NCI-H748 treated with DMSO at 0.1 percent for 48 hours (cell line): ENCODE results near the gene TOR1AIP2.

ENCODE experiments used
- DNase-seq: peaks from one replicate; lab custom pipeline; 2025; lab: John Stamatoyannopoulos, UW

The TOR1AIP2 gene

GRCh38 chr1:179825798-179826460, 51.7 kb downstream of the TOR1AIP2 start:
- no peak for DNase-seq

- no peak for DNase-seq
These were observed 52.4 kb downstream of the TOR1AIP2 start for GRCh38 chr1:179825206-179825605.

- no peak for DNase-seq
These were observed 53.3 kb downstream of the TOR1AIP2 start for GRCh38 chr1:179824265-179824664.

- no peak for DNase-seq
These were observed 53.9 kb downstream of the TOR1AIP2 start for GRCh38 chr1:179823693-179824092.

GRCh38 chr1:179822065-179822464, 55.5 kb downstream of the TOR1AIP2 start:
- no peak for DNase-seq

GRCh38 chr1:179821524-179821923, 56.1 kb downstream of the TOR1AIP2 start:
- DNase-seq = no peak

GRCh38 chr1:179820226-179820970, 57.2 kb downstream of the TOR1AIP2 start:
- no peak for DNase-seq

- DNase-seq = no peak
These were observed 58.8 kb downstream of the TOR1AIP2 start for GRCh38 chr1:179818743-179819173.

- no peak for DNase-seq
These were observed 59.3 kb downstream of the TOR1AIP2 start for GRCh38 chr1:179818260-179818659.

GRCh38 chr1:179817789-179818188, 59.8 kb downstream of the TOR1AIP2 start:
- no peak for DNase-seq

GRCh38 chr1:179817056-179817455, 60.5 kb downstream of the TOR1AIP2 start:
- DNase-seq = no peak

- DNase-seq = peak; percentile 22
These were observed 61.2 kb downstream of the TOR1AIP2 start for GRCh38 chr1:179816196-179816960.

GRCh38 chr1:179815641-179816040, 62.0 kb downstream of the TOR1AIP2 start:
- peak; percentile 22 for DNase-seq

GRCh38 chr1:179814546-179814838, 63.1 kb downstream of the TOR1AIP2 start:
- DNase-seq = no peak

GRCh38 chr1:179813626-179814545, 63.7 kb downstream of the TOR1AIP2 start:
- DNase-seq = no peak

GRCh38 chr1:179812501-179813292, 64.9 kb downstream of the TOR1AIP2 start:
- no peak for DNase-seq

GRCh38 chr1:179810367-179810715, 67.3 kb downstream of the TOR1AIP2 start:
- no peak for DNase-seq

- DNase-seq = peak; percentile 30
These were observed 67.9 kb downstream of the TOR1AIP2 start for GRCh38 chr1:179809506-179810366.

GRCh38 chr1:179808503-179808902, 69.1 kb downstream of the TOR1AIP2 start:
- DNase-seq = no peak
